DOHH2 (cell line): ENCODE data around the gene DIO2.

Experiments used
- H3F3A ChIP-seq: fragments of 200-600 bp; sonication (generic), shearing (Covaris generic); 2 replicates; pipeline ENCODE4 v1.6.0; 2016; ENCODE audit warnings: antibody characterized with exemption, mild to moderate bottlenecking; ENCODE audit not compliant: control insufficient read depth, insufficient read depth
- H3K27ac ChIP-seq: fragments of 200-600 bp; sonication (generic); 2 replicates; pipeline ENCODE4 v1.5.1; 2014; ENCODE audit warnings: low read depth, mild to moderate bottlenecking, low read length, moderate library complexity
- H3K27me3 ChIP-seq: fragments of 200-600 bp; sonication (generic); 2 replicates; pipeline ENCODE4 v1.6.1; 2014; ENCODE audit warnings: mild to moderate bottlenecking, low read length, mixed read lengths; ENCODE audit not compliant: control insufficient read depth
- H3K36me3 ChIP-seq: fragments of 200-600 bp; sonication (generic); 2 replicates; pipeline ENCODE4 v1.6.1; 2014; ENCODE audit warnings: mild to moderate bottlenecking, low read length, moderate library complexity, mixed read lengths; ENCODE audit not compliant: control insufficient read depth
- H3K4me1 ChIP-seq: fragments of 200-600 bp; sonication (generic); 2 replicates; pipeline ENCODE4 v1.6.1; 2014; ENCODE audit warnings: mild to moderate bottlenecking, low read length, mixed read lengths; ENCODE audit not compliant: control insufficient read depth
- H3K4me2 ChIP-seq: fragments of 200-600 bp; sonication (generic); 2 replicates; pipeline ENCODE4 v1.6.0; 2014; ENCODE audit warnings: mild to moderate bottlenecking, low read length, moderate library complexity
- H3K4me3 ChIP-seq: fragments of 200-600 bp; sonication (generic); 2 replicates; pipeline ENCODE4 v1.5.1; 2014; ENCODE audit warnings: mild to moderate bottlenecking, low read length, mixed read lengths
- H3K79me2 ChIP-seq: fragments of 200-600 bp; sonication (generic); 2 replicates; pipeline ENCODE4 v1.6.1; 2014; ENCODE audit warnings: mild to moderate bottlenecking, low read length, mixed read lengths; ENCODE audit not compliant: control insufficient read depth
- H3K9me2 ChIP-seq: fragments of 200-600 bp; sonication (generic); replicated peaks from 2 replicates; pipeline ENCODE4 v1.6.1; 2014; ENCODE audit warnings: mild to moderate bottlenecking, low read length, mixed read lengths; ENCODE audit not compliant: control insufficient read depth
- H3K9me3 ChIP-seq: fragments of 200-600 bp; sonication (generic); 2 replicates; pipeline ENCODE4 v1.6.1; 2014; ENCODE audit warnings: antibody characterized with exemption, low read length, mixed read lengths; ENCODE audit not compliant: control insufficient read depth, insufficient read depth
- H4K20me1 ChIP-seq: fragments of 200-600 bp; sonication (generic); 2 replicates; pipeline ENCODE4 v1.6.0; 2014; ENCODE audit warnings: low read depth, mild to moderate bottlenecking, antibody characterized with exemption, low read length, moderate library complexity; ENCODE audit not compliant: control insufficient read depth, insufficient read depth
- CTCF ChIP-seq: fragments of 200-600 bp; sonication (generic); IDR thresholded peaks from one replicate; pipeline ENCODE4 v1.5.1; 2014; ENCODE audit warnings: antibody characterized with exemption, mild to moderate bottlenecking, low read depth, low read length; ENCODE audit not compliant: poor library complexity, severe bottlenecking
- EZH2phosphoT487 ChIP-seq: fragments of 200-600 bp; sonication (generic); IDR thresholded peaks from 2 replicates; pipeline ENCODE4 v1.6.1; 2017; ENCODE audit warnings: borderline replicate concordance, mild to moderate bottlenecking, antibody characterized with exemption, low read length, moderate library complexity, mixed read lengths

The DIO2 gene

GRCh38 chr14:80211153-80212022 is at the start of gene DIO2:
Gene DIO2, minus strand, starts transcription at chr14:80211504. Its CDS starts 32 bp downstream, at chr14:80211472.
- H3K27me3 ChIP-seq = peaks cover 7% of the 10 kb centered on the region
- H3K36me3 ChIP-seq = no peaks in the 10 kb centered on the region
- no peak within 1 kb of the TSS for H3K27ac ChIP-seq
- no peaks in the 10 kb centered on the region for H3F3A ChIP-seq
- H4K20me1 ChIP-seq = no peaks in the 10 kb centered on the region
- H3K9me2 ChIP-seq = no peaks in the 10 kb centered on the region
- H3K4me3 ChIP-seq = no peak within 1 kb of the TSS
- no peaks in the 10 kb centered on the region for H3K4me1 ChIP-seq
- TF ChIP-seq CTCF (no peak), EZH2phosphoT487 (no peak)
- no peaks in the 10 kb centered on the region for H3K79me2 ChIP-seq
- no peak within 1 kb of the TSS for H3K4me2 ChIP-seq
- no peaks in the 10 kb centered on the region for H3K9me3 ChIP-seq

GRCh38 chr14:80260645-80261044 is 49.3 kb upstream of the DIO2 start:
- Histone ChIP-seq H3K36me3 (no peaks in the 10 kb centered on the region), H3K4me2 (no peak overlapping the region), H3K9me2 (no peaks in the 10 kb centered on the region), H3K79me2 (no peaks in the 10 kb centered on the region), H3K9me3 (no peaks in the 10 kb centered on the region), H3K4me1 (no peaks in the 10 kb centered on the region), H4K20me1 (no peaks in the 10 kb centered on the region), H3K27me3 (no peaks in the 10 kb centered on the region), H3F3A (no peaks in the 10 kb centered on the region), H3K27ac (no peak overlapping the region), H3K4me3 (no peak overlapping the region)
- TF ChIP-seq CTCF (no peak), EZH2phosphoT487 (no peak)

GRCh38 chr14:80239631-80240030 is 28.3 kb upstream of the DIO2 start:
- Histone ChIP-seq H3K36me3 (no peaks in the 10 kb centered on the region), H4K20me1 (no peaks in the 10 kb centered on the region), H3K27ac (no peak overlapping the region), H3K4me3 (no peak overlapping the region), H3K9me3 (peaks cover 6% of the 10 kb centered on the region; the same call in 1 of the 2 replicates), H3K9me2 (no peaks in the 10 kb centered on the region), H3K4me1 (no peaks in the 10 kb centered on the region), H3K79me2 (no peaks in the 10 kb centered on the region), H3K27me3 (no peaks in the 10 kb centered on the region), H3F3A (no peaks in the 10 kb centered on the region), H3K4me2 (no peak overlapping the region)
- no peak for TF ChIP-seq EZH2phosphoT487
- no peak for TF ChIP-seq CTCF
